IMR-90 (cell line): ENCODE measurements around the gene SLC5A10. TPM values are rescaled to one million over a fixed set of nuclear protein-coding genes. Genes with fewer than 3 reads are reported as not detected.
"Not testable (repeated sequence)": the region's sequence is repeated elsewhere in the genome, so short reads cannot be mapped to it uniquely, and the experiment has no call there.

ENCODE experiments used
- ATAC-seq: fragments of 200-7000 bp; cut with Tn5 transposase; 2 replicates; pipeline ENCODE4 v1.9.1; 2020; ENCODE audit warnings: low read depth, mild to moderate bottlenecking, moderate library complexity
- BruUV-seq: library from RNA; stranded (reverse); fragments of 400-500 nt; replicated peaks from 2 replicates; lab custom pipeline; 2021; lab: Mats Ljungman, UMichigan
- CTCF ChIA-PET: fragments of 300-600 bp; formaldehyde crosslinking; extraction: SDS; loops from one replicate; lab custom pipeline; 2021; ENCODE audit warnings: antibody characterized with exemption; lab: Yijun Ruan, JAX
- POLR2A ChIA-PET: fragments of 300-600 bp; sonication (Branson Sonifier 250); formaldehyde crosslinking; loops from one replicate; lab custom pipeline; 2022; ENCODE audit warnings: antibody characterized with exemption; ENCODE audit not compliant: unreplicated experiment; lab: Charles Lee
- DNase-seq: peaks from one replicate; pipeline ENCODE4 v3.0.0; 2013
- H2AFZ ChIP-seq: replicated peaks from 2 replicates; pipeline ENCODE3; 2013; ENCODE audit warnings: low read length, mild to moderate bottlenecking; ENCODE audit not compliant: poor library complexity
- H2AK5ac ChIP-seq: 2 replicates; pipeline ENCODE4 v1.6.1; 2013; ENCODE audit warnings: low read depth, low read length, inconsistent platforms
- H2AK9ac ChIP-seq: replicated peaks from 2 replicates; pipeline ENCODE3; 2013; ENCODE audit warnings: mild to moderate bottlenecking, low read depth, low read length, moderate library complexity; ENCODE audit not compliant: poor library complexity
- H2BK120ac ChIP-seq: 2 replicates; pipeline ENCODE4 v1.6.1; 2013; ENCODE audit warnings: low read depth, low read length, inconsistent platforms
- H2BK15ac ChIP-seq: 3 replicates; pipeline ENCODE4 v1.6.1; 2013; ENCODE audit warnings: low read depth, low read length, inconsistent platforms
- H2BK20ac ChIP-seq: 2 replicates; pipeline ENCODE4 v1.6.1; 2013; ENCODE audit warnings: low read depth, mild to moderate bottlenecking, inconsistent platforms, low read length, moderate library complexity
- H2BK5ac ChIP-seq: 2 replicates; pipeline ENCODE4 v1.6.1; 2013; ENCODE audit warnings: mild to moderate bottlenecking, low read depth, low read length, inconsistent platforms; ENCODE audit not compliant: poor library complexity, severe bottlenecking
- H3K14ac ChIP-seq: replicated peaks from 2 replicates; pipeline ENCODE4 v1.6.1; 2013; ENCODE audit warnings: low read depth, low read length, inconsistent platforms
- H3K18ac ChIP-seq: 2 replicates; pipeline ENCODE4 v1.6.1; 2013; ENCODE audit warnings: low read depth, low read length, control low read depth
- H3K23ac ChIP-seq: 2 replicates; pipeline ENCODE4 v1.6.1; 2013; ENCODE audit warnings: low read depth, low read length, inconsistent platforms
- H3K27ac ChIP-seq: 2 replicates; pipeline ENCODE4 v1.5.1; 2013; ENCODE audit warnings: mild to moderate bottlenecking, control low read depth, low read length; ENCODE audit not compliant: insufficient read depth
- H3K27me3 ChIP-seq: 2 replicates; pipeline ENCODE4 v1.6.1; 2013; ENCODE audit warnings: low read length; ENCODE audit not compliant: control insufficient read depth, insufficient read depth
- H3K36me3 ChIP-seq: 2 replicates; pipeline ENCODE4 v1.6.1; 2013; ENCODE audit warnings: low read length, mixed read lengths; ENCODE audit not compliant: control insufficient read depth, insufficient read depth
- H3K4ac ChIP-seq: 2 replicates; pipeline ENCODE4 v1.6.1; 2013; ENCODE audit warnings: low read depth, low read length, inconsistent platforms
- H3K4me1 ChIP-seq: 2 replicates; pipeline ENCODE4 v1.6.1; 2013; ENCODE audit warnings: low read length, mixed read lengths; ENCODE audit not compliant: control insufficient read depth, insufficient read depth
- H3K4me2 ChIP-seq: 2 replicates; pipeline ENCODE4 v1.6.1; 2013; ENCODE audit warnings: low read depth, mild to moderate bottlenecking, control low read depth, low read length, moderate library complexity
- H3K4me3 ChIP-seq: 2 replicates; pipeline ENCODE4 v1.5.1; 2013; ENCODE audit warnings: low read depth, mild to moderate bottlenecking, control low read depth, low read length, moderate library complexity; ENCODE audit not compliant: insufficient read depth
- H3K56ac ChIP-seq: 2 replicates; pipeline ENCODE4 v1.6.1; 2013; ENCODE audit warnings: low read length, inconsistent platforms; ENCODE audit not compliant: insufficient read depth; ENCODE audit errors: extremely low read depth
- H3K79me1 ChIP-seq, 2 experiments: 2 replicates each; pipeline ENCODE4 v1.6.1; 2013; ENCODE audit warnings: low read length in 2 of 2, inconsistent platforms in 1 of 2, low read depth in 1 of 2
- H3K9ac ChIP-seq: 2 replicates; pipeline ENCODE4 v1.6.1; 2013; ENCODE audit warnings: low read depth, low read length, control low read depth
- H3K9me1 ChIP-seq: 2 replicates; pipeline ENCODE4 v1.6.1; 2013; ENCODE audit warnings: low read length, inconsistent platforms; ENCODE audit not compliant: insufficient read depth
- H3K9me3 ChIP-seq: 2 replicates; pipeline ENCODE4 v1.6.1; 2013; ENCODE audit warnings: low read length; ENCODE audit not compliant: control insufficient read depth, insufficient read depth
- H4K20me1 ChIP-seq: 2 replicates; pipeline ENCODE4 v1.6.1; 2013; ENCODE audit warnings: low read length, inconsistent platforms; ENCODE audit not compliant: insufficient read depth
- H4K5ac ChIP-seq: 2 replicates; pipeline ENCODE4 v1.6.1; 2013; ENCODE audit warnings: mild to moderate bottlenecking, low read depth, low read length, control low read depth
- H4K8ac ChIP-seq, 2 experiments: 2 replicates each; pipeline ENCODE4 v1.6.1; 2013; ENCODE audit warnings: low read depth in 2 of 2, low read length in 2 of 2, control low read depth in 1 of 2, inconsistent platforms in 1 of 2
- H4K91ac ChIP-seq: 2 replicates; pipeline ENCODE4 v1.6.1; 2013; ENCODE audit warnings: low read depth, low read length, inconsistent platforms; ENCODE audit not compliant: insufficient read depth
- CEBPB ChIP-seq: IDR thresholded peaks from 2 replicates; pipeline ENCODE4 v1.6.1; 2012; ENCODE audit warnings: low read depth, low read length, improper control_type of control experiment
- RFX5 ChIP-seq: IDR thresholded peaks from 2 replicates; pipeline ENCODE4 v1.8.0; 2012; ENCODE audit warnings: low read depth, mild to moderate bottlenecking, low read length, moderate library complexity
- WGBS, 2 experiments: methylation state at CpG; one replicate each; pipeline versions ENCODE4 v1.1.5 to v1.1.7; 2013; ENCODE audit warnings: missing lambda C conversion rate in 2 of 2; ENCODE audit not compliant: insufficient read length in 1 of 2; ENCODE audit errors: extremely low coverage in 2 of 2; 5-methylcytosine and 5-hydroxymethylcytosine counted together
- dilution Hi-C: fragments of 300-500 bp; cut with HindIII; formaldehyde crosslinking; loops from one replicate; pipeline ENCODE4 v1.14.3; 2018; ENCODE audit warnings: low sequenced_read_pairs; ENCODE audit not compliant: unreplicated experiment
- in situ Hi-C: fragments of 300-500 bp; cut with MboI; formaldehyde crosslinking; loops from 3 replicates; pipeline ENCODE4 v1.14.3; 2019; ENCODE audit warnings: low sequenced_read_pairs, inconsistent platforms, mixed read lengths
- intact Hi-C: fragments of 100-400 bp; cut with micrococcal nuclease; formaldehyde crosslinking; loops from 2 replicates; pipeline ENCODE4 v1.10.0; 2022
- polyA plus RNA-seq, 3 experiments: library from polyadenylated mRNA; depleted of rRNA; stranded (reverse); fragments of >200 nt; gene quantifications; 2 replicates each; pipeline ENCODE4 v1.2.3, GENCODE V29; 2012; ENCODE audit warnings: low replicate concordance in 1 of 3
- total RNA-seq: library from RNA; depleted of rRNA; stranded (reverse); fragments of >200 nt; gene quantifications from 2 replicates; pipeline ENCODE4 v1.2.3, GENCODE V29; 2012

The SLC5A10 gene
- total and polyA plus RNA-seq, 2 of the 4 experiments (the other 2 are of a cell fraction) = not detected

GRCh38 chr17:19020016-19020415, 68.1 kb downstream of the SLC5A10 start (continued):
- no peak for TF ChIP-seq CEBPB
- TF ChIP-seq RFX5 = no peak

- H3K27me3 ChIP-seq, H2AFZ ChIP-seq, H4K91ac ChIP-seq, H3K23ac ChIP-seq, DNase-seq, H3K36me3 ChIP-seq, H3K4me2 ChIP-seq, H2BK5ac ChIP-seq, POLR2A ChIA-PET, H3K56ac ChIP-seq, H3K9ac ChIP-seq, H3K18ac ChIP-seq, H3K9me1 ChIP-seq, H2BK15ac ChIP-seq, H2AK9ac ChIP-seq, H3K27ac ChIP-seq, intact Hi-C loops, H2BK20ac ChIP-seq, H2BK120ac ChIP-seq, CTCF ChIA-PET, H3K4me1 ChIP-seq, H4K8ac ChIP-seq, H2AK5ac ChIP-seq, H3K4me3 ChIP-seq, in situ Hi-C loops, H3K79me1 ChIP-seq, H3K9me3 ChIP-seq, H4K5ac ChIP-seq, ATAC-seq, BruUV-seq, H4K20me1 ChIP-seq, H3K4ac ChIP-seq, dilution Hi-C loops, H3K14ac ChIP-seq: not testable (repeated sequence)
- WGBS, 2 experiments = no CpG with 5 or more reads among the region's 7 CpGs
Observed at GRCh38 chr17:19021011-19021621, 69.2 kb downstream of the SLC5A10 start.
